ENCODE data around the gene SERGEF.
"Not testable (repeated sequence)": the region's sequence is repeated elsewhere in the genome, so short reads cannot be mapped to it uniquely, and the experiment has no call there.

The SERGEF gene

GRCh38 chr11:17898782-17899181 lies 114.1 kb downstream of the SERGEF start:
- Histone ChIP-seq H3K9ac (ENCODE audit: low read length) (no peak overlapping the region), H3K4me3 (ENCODE audit: low read length) (no peak overlapping the region), H3K27me3 (replicated peaks; ENCODE audit: control insufficient read depth, insufficient read depth, low read length) (no peaks in the 10 kb centered on the region), H3K4me1 (ENCODE audit: control insufficient read depth, insufficient read depth, low read length) (no peaks in the 10 kb centered on the region), H3K36me3 (ENCODE audit: control insufficient read depth, insufficient read depth, low read length, severe bottlenecking) (no peaks in the 10 kb centered on the region), H3K9me3 (ENCODE audit: control insufficient read depth, low read length) (no peaks in the 10 kb centered on the region)
- no peak for DNase-seq (ENCODE audit: low read depth)

DNA sequence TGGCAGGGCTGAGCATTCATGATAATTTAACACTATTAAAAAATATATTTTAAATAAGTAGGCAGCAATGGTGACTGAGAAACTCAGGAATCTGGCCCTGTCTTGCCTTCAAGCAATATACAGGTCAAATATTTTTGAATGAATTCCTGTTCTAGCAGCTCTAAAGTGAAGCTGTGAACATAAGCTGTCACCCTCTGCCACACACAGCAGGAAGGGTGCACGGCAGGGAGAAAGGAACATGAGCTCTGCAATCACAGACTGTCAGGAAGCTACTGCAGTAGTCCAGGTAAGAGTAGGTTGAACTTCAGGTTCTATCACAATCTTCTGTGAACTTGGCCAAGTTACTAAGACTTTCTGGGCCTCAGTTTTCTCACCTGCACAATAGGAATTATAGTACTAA lies 114.8 kb downstream of the SERGEF start:
- no peak for DNase-seq (ENCODE audit: low read depth)
- H3K4me3 ChIP-seq (ENCODE audit: low read length) = no peak overlapping the region
- no peaks in the 10 kb centered on the region for H3K27me3 ChIP-seq (replicated peaks; ENCODE audit: control insufficient read depth, insufficient read depth, low read length)
- no peaks in the 10 kb centered on the region for H3K4me1 ChIP-seq (ENCODE audit: control insufficient read depth, insufficient read depth, low read length)
- no peak overlapping the region for H3K9ac ChIP-seq (ENCODE audit: low read length)
- no peaks in the 10 kb centered on the region for H3K36me3 ChIP-seq (ENCODE audit: control insufficient read depth, insufficient read depth, low read length, severe bottlenecking)
- no peaks in the 10 kb centered on the region for H3K9me3 ChIP-seq (ENCODE audit: control insufficient read depth, low read length)

- Histone ChIP-seq H3K4me3 (ENCODE audit: low read length) (no peak overlapping the region), H3K36me3 (ENCODE audit: control insufficient read depth, insufficient read depth, low read length, severe bottlenecking) (no peaks in the 10 kb centered on the region), H3K27me3 (replicated peaks; ENCODE audit: control insufficient read depth, insufficient read depth, low read length) (no peaks in the 10 kb centered on the region), H3K4me1 (ENCODE audit: control insufficient read depth, insufficient read depth, low read length) (no peaks in the 10 kb centered on the region), H3K9me3 (ENCODE audit: control insufficient read depth, low read length) (no peaks in the 10 kb centered on the region), H3K9ac (ENCODE audit: low read length) (no peak overlapping the region)
- DNase-seq (ENCODE audit: low read depth) = peak; percentile 35
Observed at GRCh38 chr11:17897495-17897894, 115.4 kb downstream of the SERGEF start.

DNA sequence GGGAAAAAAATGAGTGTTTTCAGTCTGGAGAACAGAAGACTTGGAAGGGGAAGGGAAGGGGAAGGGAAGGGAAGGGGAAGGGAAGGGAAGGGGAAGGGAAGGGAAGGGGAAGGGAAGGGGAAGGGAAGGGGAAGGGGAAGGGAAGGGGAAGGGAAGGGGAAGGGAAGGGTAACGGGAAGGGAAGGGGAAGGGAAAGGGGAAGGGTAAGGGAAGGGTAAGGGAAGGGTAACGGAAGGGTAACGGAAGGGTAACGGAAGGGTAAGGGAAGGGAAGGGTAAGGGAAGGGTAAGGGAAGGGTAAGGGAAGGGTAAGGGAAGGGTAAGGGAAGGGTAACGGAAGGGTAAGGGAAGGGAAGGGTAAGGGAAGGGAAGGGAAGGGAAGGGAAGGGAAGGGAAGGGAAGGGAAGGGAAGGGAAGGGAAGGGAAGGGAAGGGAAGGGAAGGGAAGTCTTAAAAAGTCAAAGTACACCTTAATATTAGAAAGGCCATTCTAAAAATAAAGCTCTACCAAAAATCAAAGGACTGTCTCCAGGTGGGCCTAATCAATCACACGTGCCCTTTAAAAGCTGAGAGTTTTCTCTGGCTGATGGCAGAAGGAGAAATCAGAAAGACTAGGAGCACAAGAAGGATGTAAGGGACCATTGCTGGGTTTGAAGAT lies 116.2 kb downstream of the SERGEF start:
- H3K4me3 ChIP-seq (ENCODE audit: low read length); H3K4me1 ChIP-seq (ENCODE audit: control insufficient read depth, insufficient read depth, low read length); DNase-seq (ENCODE audit: low read depth); H3K9me3 ChIP-seq (ENCODE audit: control insufficient read depth, low read length); H3K36me3 ChIP-seq (ENCODE audit: control insufficient read depth, insufficient read depth, low read length, severe bottlenecking); H3K27me3 ChIP-seq (replicated peaks; ENCODE audit: control insufficient read depth, insufficient read depth, low read length); H3K9ac ChIP-seq (ENCODE audit: low read length): not testable (repeated sequence)

GRCh38 chr11:17894929-17895658 lies 117.8 kb downstream of the SERGEF start:
- no peaks in the 10 kb centered on the region for H3K27me3 ChIP-seq (replicated peaks; ENCODE audit: control insufficient read depth, insufficient read depth, low read length)
- H3K36me3 ChIP-seq (ENCODE audit: control insufficient read depth, insufficient read depth, low read length, severe bottlenecking) = no peaks in the 10 kb centered on the region
- no peaks in the 10 kb centered on the region for H3K4me1 ChIP-seq (ENCODE audit: control insufficient read depth, insufficient read depth, low read length)
- no peak overlapping the region for H3K4me3 ChIP-seq (ENCODE audit: low read length)
- H3K9ac ChIP-seq (ENCODE audit: low read length) = no peak overlapping the region
- H3K9me3 ChIP-seq (ENCODE audit: control insufficient read depth, low read length) = no peaks in the 10 kb centered on the region
- no peak for DNase-seq (ENCODE audit: low read depth)

DNA sequence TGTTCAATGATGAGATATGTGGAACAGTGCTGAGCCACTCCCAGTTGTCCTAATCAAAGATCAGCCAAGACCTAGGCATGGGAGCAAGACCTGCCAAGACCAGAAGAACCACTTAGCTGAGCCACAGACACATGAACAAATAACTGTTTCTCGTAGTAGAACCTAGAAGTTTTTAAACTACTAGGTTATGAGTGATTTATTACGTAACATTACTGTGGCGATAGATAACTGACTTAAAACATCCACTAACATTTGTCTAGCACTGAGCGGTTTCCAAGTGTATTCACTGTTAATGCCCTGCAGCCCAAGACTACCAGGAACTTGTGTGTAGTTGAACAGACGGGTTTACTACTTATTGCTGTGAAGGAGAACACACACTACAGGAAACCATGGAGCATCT lies 120.4 kb downstream of the SERGEF start:
- no peak overlapping the region for H3K4me3 ChIP-seq (ENCODE audit: low read length)
- no peak overlapping the region for H3K9ac ChIP-seq (ENCODE audit: low read length)
- no peaks in the 10 kb centered on the region for H3K27me3 ChIP-seq (replicated peaks; ENCODE audit: control insufficient read depth, insufficient read depth, low read length)
- H3K36me3 ChIP-seq (ENCODE audit: control insufficient read depth, insufficient read depth, low read length, severe bottlenecking) = no peaks in the 10 kb centered on the region
- H3K4me1 ChIP-seq (ENCODE audit: control insufficient read depth, insufficient read depth, low read length) = no peaks in the 10 kb centered on the region
- H3K9me3 ChIP-seq (ENCODE audit: control insufficient read depth, low read length) = no peaks in the 10 kb centered on the region
- no peak for DNase-seq (ENCODE audit: low read depth)

GRCh38 chr11:17890325-17890724 lies 122.5 kb downstream of the SERGEF start:
- H3K4me3 ChIP-seq (ENCODE audit: low read length) = no peak overlapping the region
- DNase-seq (ENCODE audit: low read depth) = no peak

DNA sequence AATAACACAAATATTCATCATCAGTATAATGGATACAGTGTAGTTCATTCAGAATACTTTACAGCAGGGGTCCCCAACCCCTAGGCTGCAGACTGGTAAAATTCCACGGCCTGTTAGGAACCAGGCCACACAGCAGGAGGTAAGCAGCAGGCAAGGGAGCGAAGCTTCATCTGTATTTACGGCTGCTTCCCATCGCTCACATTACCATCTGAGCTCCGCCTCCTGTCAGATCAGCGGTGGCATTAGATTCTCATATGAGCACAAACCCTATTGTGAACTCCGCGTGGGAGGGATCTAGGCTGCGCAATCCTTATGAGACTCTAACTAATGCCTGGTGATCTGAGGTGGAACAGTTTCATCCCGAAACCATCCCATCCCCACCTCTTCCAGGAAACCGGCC lies 125.1 kb downstream of the SERGEF start:
- Histone ChIP-seq H3K27me3 (replicated peaks; ENCODE audit: control insufficient read depth, insufficient read depth, low read length) (no peaks in the 10 kb centered on the region), H3K36me3 (ENCODE audit: control insufficient read depth, insufficient read depth, low read length, severe bottlenecking) (peaks cover 6% of the 10 kb centered on the region), H3K4me1 (ENCODE audit: control insufficient read depth, insufficient read depth, low read length) (no peaks in the 10 kb centered on the region), H3K9me3 (ENCODE audit: control insufficient read depth, low read length) (no peaks in the 10 kb centered on the region), H3K9ac (ENCODE audit: low read length) (no peak overlapping the region), H3K4me3 (ENCODE audit: low read length) (no peak overlapping the region)
- no peak for DNase-seq (ENCODE audit: low read depth)

More at GRCh38 chr11:17890325-17890724, 122.5 kb downstream of the SERGEF start:
- Histone ChIP-seq H3K9ac (ENCODE audit: low read length) (no peak overlapping the region), H3K9me3 (ENCODE audit: control insufficient read depth, low read length) (no peaks in the 10 kb centered on the region), H3K27me3 (replicated peaks; ENCODE audit: control insufficient read depth, insufficient read depth, low read length) (no peaks in the 10 kb centered on the region), H3K36me3 (ENCODE audit: control insufficient read depth, insufficient read depth, low read length, severe bottlenecking) (peaks cover 6% of the 10 kb centered on the region), H3K4me1 (ENCODE audit: control insufficient read depth, insufficient read depth, low read length) (no peaks in the 10 kb centered on the region)

DNA sequence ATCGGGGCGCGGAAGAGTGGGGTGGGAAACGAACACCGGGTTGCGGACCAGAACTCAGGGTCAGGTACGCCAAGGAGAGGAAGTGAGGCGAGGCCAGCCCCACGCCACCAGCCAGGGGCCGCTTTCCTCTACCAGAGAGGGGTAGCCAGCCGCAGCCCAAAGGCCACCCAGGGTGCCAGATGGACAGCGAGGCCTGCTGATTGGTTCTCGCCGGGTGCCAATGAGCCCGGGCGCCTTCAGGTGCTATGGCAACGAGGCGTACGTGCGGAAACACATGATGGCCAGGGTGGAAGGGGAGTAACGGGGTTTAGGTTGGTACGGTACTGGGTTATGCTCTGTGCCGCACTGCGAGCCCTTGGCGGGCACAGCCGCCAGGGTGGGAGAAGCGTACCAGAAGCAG lies 128.9 kb downstream of the SERGEF start:
- Histone ChIP-seq H3K9ac (ENCODE audit: low read length) (no peak overlapping the region), H3K4me1 (ENCODE audit: control insufficient read depth, insufficient read depth, low read length) (no peaks in the 10 kb centered on the region), H3K9me3 (ENCODE audit: control insufficient read depth, low read length) (no peaks in the 10 kb centered on the region), H3K36me3 (ENCODE audit: control insufficient read depth, insufficient read depth, low read length, severe bottlenecking) (peaks cover 6% of the 10 kb centered on the region), H3K27me3 (replicated peaks; ENCODE audit: control insufficient read depth, insufficient read depth, low read length) (no peaks in the 10 kb centered on the region), H3K4me3 (ENCODE audit: low read length) (no peak overlapping the region)
- DNase-seq (ENCODE audit: low read depth) = no peak

- peaks cover 6% of the 10 kb centered on the region for H3K36me3 ChIP-seq (ENCODE audit: control insufficient read depth, insufficient read depth, low read length, severe bottlenecking)
- no peak for DNase-seq (ENCODE audit: low read depth)
- H3K27me3 ChIP-seq (replicated peaks; ENCODE audit: control insufficient read depth, insufficient read depth, low read length) = no peaks in the 10 kb centered on the region
- H3K9ac ChIP-seq (ENCODE audit: low read length) = no peak overlapping the region
- H3K4me1 ChIP-seq (ENCODE audit: control insufficient read depth, insufficient read depth, low read length) = no peaks in the 10 kb centered on the region
- H3K4me3 ChIP-seq (ENCODE audit: low read length) = no peak overlapping the region
- no peaks in the 10 kb centered on the region for H3K9me3 ChIP-seq (ENCODE audit: control insufficient read depth, low read length)
Observed at GRCh38 chr11:17883057-17883456, 129.8 kb downstream of the SERGEF start.

DNA sequence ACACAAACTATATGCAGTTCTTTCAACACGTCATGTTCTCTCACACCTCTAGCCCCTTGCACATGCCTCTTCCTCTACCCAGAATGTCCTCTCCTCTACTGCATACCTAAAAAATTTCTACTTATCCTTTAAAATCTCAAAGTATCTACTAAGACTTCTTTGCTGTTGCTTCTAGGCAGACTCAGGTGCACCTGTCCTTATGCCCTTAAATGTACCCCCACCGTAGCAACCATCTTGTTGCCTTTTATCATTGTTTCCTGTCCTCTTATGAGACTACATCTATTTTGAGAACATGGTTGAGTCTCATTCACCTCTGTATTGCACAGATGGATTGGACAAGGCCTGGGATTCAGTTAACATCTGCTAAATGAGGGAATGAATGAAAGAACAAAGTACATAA lies 134.1 kb downstream of the SERGEF start:
- no peak for DNase-seq (ENCODE audit: low read depth)
- Histone ChIP-seq H3K4me1 (ENCODE audit: control insufficient read depth, insufficient read depth, low read length) (no peaks in the 10 kb centered on the region), H3K27me3 (replicated peaks; ENCODE audit: control insufficient read depth, insufficient read depth, low read length) (no peaks in the 10 kb centered on the region), H3K9me3 (ENCODE audit: control insufficient read depth, low read length) (no peaks in the 10 kb centered on the region), H3K36me3 (ENCODE audit: control insufficient read depth, insufficient read depth, low read length, severe bottlenecking) (no peaks in the 10 kb centered on the region), H3K4me3 (ENCODE audit: low read length) (no peak overlapping the region), H3K9ac (ENCODE audit: low read length) (no peak overlapping the region)

All from adipocyte (in vitro differentiated cells).